ENCODE measurements around the gene KCNJ6. TPM values are rescaled to one million over a fixed set of nuclear protein-coding genes. Genes with fewer than 3 reads are reported as not detected.

KCNJ6 gene, protein sequence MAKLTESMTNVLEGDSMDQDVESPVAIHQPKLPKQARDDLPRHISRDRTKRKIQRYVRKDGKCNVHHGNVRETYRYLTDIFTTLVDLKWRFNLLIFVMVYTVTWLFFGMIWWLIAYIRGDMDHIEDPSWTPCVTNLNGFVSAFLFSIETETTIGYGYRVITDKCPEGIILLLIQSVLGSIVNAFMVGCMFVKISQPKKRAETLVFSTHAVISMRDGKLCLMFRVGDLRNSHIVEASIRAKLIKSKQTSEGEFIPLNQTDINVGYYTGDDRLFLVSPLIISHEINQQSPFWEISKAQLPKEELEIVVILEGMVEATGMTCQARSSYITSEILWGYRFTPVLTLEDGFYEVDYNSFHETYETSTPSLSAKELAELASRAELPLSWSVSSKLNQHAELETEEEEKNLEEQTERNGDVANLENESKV
- total RNA-seq: 0.07 and 0.09 TPM in 2 replicates

DNA sequence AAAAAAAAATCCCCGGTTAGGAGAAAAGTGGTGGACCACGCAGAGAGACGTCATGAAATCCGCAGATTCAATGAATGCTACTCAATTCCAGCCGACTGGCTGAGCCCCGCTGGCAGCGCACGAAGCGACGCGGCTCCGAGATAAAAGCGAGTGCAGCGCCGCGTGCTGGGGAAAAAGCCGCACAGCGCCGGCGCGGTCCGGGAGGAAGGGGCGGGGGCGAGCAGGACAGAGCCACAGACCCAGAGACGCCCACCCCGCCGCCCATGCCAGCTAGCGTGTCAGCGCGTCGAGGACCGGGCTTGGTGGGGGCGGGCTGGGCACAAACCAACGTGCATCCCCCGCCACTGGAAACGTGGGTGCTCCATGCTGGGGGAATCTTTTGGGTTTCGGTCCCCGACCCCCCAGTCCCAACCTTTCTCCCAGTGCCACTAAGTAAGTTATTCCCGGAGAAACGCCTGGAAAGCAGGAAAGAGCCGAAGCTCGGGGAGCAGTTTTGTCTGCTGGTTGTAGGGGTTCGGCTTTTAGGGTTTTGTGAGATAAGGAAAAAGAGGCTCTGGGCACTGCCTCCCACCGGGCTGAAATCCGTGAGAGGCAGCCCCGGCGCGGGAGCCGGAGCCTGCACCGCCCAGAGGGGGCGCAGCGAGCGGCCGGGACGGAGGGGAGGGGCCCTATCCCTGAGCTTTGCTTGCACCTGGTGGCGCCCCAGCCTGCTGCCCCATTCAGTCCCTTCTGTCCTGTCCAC lies at the start of gene KCNJ6:
KCNJ6 (minus strand) TSS at position 148 of the 742 bp plus-strand sequence. CDS start 75,775 bp downstream, outside the sequence.

All from airway epithelial cell (primary cell).